A673 (cell line): ENCODE data around the gene THPO.

Experiments used
- EZH2 ChIP-seq: fragments of 200-600 bp; sonication (generic); IDR thresholded peaks from 2 replicates; pipeline ENCODE4 v1.6.1; 2017; ENCODE audit warnings: borderline replicate concordance, low read depth, mild to moderate bottlenecking, mixed read lengths, antibody characterized with exemption, low read length; ENCODE audit not compliant: poor library complexity, severe bottlenecking
- TF ChIP-seq, protein P1 (sequence below): fragments of 300-800, 200-600 bp; sonication (generic); conservative IDR thresholded peaks from 2 replicates; pipeline ENCODE4 v1.5.1; 2017; ENCODE audit warnings: low read depth, mild to moderate bottlenecking, antibody characterized with exemption, low read length, moderate library complexity, mixed read lengths

DNA sequence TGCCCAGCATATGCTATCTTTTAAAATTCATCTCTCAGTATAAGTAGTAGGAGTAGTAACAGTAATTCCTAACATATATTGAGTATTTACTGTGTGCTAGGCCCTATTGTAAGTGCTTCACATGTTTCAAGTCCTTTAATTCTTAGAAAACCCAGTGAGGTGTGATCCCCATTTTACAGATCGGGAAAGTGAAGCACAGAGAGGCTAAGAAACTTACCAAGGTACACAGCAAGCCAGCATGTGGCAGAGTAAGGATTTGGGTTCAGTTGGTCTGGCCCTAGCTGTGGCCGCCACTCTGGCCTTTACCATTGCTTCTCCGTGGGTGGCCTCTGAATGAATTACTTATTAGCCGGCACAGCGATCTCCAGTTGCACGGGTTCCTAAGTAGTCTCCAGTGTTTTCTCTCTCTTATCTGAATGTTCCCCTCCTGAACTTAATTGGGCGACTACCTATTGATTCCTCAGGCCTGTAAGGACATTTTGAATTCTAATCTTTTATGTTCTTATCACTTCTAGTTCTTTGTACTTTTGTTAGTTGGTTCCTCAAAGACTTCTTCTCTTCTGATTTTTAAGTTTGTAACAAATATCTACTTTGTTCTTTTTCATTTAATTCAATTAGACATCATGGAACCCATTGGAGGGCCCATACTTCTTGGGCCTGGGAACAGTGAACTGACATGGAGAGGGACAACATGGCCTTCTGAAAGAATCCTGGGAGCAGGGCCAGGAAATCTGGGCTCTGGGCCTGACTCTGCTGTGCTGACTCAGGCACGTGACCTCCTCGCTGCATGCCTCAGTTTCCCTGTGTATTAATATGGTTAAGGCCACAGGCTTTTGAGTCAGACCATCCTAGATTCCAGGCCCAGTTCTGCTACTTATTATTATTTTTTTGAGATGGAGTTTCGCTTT lies 28.2 kb downstream of the THPO start:
- TF ChIP-seq, protein P1, sequence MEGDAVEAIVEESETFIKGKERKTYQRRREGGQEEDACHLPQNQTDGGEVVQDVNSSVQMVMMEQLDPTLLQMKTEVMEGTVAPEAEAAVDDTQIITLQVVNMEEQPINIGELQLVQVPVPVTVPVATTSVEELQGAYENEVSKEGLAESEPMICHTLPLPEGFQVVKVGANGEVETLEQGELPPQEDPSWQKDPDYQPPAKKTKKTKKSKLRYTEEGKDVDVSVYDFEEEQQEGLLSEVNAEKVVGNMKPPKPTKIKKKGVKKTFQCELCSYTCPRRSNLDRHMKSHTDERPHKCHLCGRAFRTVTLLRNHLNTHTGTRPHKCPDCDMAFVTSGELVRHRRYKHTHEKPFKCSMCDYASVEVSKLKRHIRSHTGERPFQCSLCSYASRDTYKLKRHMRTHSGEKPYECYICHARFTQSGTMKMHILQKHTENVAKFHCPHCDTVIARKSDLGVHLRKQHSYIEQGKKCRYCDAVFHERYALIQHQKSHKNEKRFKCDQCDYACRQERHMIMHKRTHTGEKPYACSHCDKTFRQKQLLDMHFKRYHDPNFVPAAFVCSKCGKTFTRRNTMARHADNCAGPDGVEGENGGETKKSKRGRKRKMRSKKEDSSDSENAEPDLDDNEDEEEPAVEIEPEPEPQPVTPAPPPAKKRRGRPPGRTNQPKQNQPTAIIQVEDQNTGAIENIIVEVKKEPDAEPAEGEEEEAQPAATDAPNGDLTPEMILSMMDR, result no peak
- TF ChIP-seq EZH2, result no peak
